ENCODE measurements around the gene TMEM169.
"Not testable (repeated sequence)": the region's sequence is repeated elsewhere in the genome, so short reads cannot be mapped to it uniquely, and the experiment has no call there.

The TMEM169 gene

GRCh38 chr2:216074380-216074779 is 7.3 kb upstream of the TMEM169 start:
- Histone ChIP-seq H3K36me3 (ENCODE audit: control insufficient read depth, insufficient read depth, low read length) (no peaks in the 10 kb centered on the region), H3K9me3 (ENCODE audit: control insufficient read depth, low read length) (no peaks in the 10 kb centered on the region), H3K4me1 (peaks cover 5% of the 10 kb centered on the region), H3K79me2 (no peaks in the 10 kb centered on the region), H3K27ac (no peak overlapping the region), H3K4me3 (ENCODE audit: low read depth, low read length) (no peak overlapping the region), H3K4me2 (ENCODE audit: low read length) (no peak overlapping the region), H3K9ac (no peak overlapping the region), H2AFZ (no peak overlapping the region), H3K27me3 (ENCODE audit: control insufficient read depth, insufficient read depth, low read length) (no peaks in the 10 kb centered on the region)
- TF ChIP-seq, protein P1, sequence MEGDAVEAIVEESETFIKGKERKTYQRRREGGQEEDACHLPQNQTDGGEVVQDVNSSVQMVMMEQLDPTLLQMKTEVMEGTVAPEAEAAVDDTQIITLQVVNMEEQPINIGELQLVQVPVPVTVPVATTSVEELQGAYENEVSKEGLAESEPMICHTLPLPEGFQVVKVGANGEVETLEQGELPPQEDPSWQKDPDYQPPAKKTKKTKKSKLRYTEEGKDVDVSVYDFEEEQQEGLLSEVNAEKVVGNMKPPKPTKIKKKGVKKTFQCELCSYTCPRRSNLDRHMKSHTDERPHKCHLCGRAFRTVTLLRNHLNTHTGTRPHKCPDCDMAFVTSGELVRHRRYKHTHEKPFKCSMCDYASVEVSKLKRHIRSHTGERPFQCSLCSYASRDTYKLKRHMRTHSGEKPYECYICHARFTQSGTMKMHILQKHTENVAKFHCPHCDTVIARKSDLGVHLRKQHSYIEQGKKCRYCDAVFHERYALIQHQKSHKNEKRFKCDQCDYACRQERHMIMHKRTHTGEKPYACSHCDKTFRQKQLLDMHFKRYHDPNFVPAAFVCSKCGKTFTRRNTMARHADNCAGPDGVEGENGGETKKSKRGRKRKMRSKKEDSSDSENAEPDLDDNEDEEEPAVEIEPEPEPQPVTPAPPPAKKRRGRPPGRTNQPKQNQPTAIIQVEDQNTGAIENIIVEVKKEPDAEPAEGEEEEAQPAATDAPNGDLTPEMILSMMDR (IDR thresholded peaks at IDR 0.05), result no peak

GRCh38 chr2:216074794-216075193 is 6.9 kb upstream of the TMEM169 start:
- no peaks in the 10 kb centered on the region for H3K36me3 ChIP-seq (ENCODE audit: control insufficient read depth, insufficient read depth, low read length)
- H3K9ac ChIP-seq, result no peak overlapping the region
- TF ChIP-seq, protein P1 (IDR thresholded peaks at IDR 0.05), result no peak
- H3K79me2 ChIP-seq, result no peaks in the 10 kb centered on the region
- no peak overlapping the region for H3K4me3 ChIP-seq (ENCODE audit: low read depth, low read length)
- no peak overlapping the region for H3K27ac ChIP-seq
- no peaks in the 10 kb centered on the region for H3K9me3 ChIP-seq (ENCODE audit: control insufficient read depth, low read length)
- no peaks in the 10 kb centered on the region for H3K27me3 ChIP-seq (ENCODE audit: control insufficient read depth, insufficient read depth, low read length)
- no peak overlapping the region for H3K4me2 ChIP-seq (ENCODE audit: low read length)
- H3K4me1 ChIP-seq, result peaks cover 5% of the 10 kb centered on the region
- H2AFZ ChIP-seq, result no peak overlapping the region

DNA sequence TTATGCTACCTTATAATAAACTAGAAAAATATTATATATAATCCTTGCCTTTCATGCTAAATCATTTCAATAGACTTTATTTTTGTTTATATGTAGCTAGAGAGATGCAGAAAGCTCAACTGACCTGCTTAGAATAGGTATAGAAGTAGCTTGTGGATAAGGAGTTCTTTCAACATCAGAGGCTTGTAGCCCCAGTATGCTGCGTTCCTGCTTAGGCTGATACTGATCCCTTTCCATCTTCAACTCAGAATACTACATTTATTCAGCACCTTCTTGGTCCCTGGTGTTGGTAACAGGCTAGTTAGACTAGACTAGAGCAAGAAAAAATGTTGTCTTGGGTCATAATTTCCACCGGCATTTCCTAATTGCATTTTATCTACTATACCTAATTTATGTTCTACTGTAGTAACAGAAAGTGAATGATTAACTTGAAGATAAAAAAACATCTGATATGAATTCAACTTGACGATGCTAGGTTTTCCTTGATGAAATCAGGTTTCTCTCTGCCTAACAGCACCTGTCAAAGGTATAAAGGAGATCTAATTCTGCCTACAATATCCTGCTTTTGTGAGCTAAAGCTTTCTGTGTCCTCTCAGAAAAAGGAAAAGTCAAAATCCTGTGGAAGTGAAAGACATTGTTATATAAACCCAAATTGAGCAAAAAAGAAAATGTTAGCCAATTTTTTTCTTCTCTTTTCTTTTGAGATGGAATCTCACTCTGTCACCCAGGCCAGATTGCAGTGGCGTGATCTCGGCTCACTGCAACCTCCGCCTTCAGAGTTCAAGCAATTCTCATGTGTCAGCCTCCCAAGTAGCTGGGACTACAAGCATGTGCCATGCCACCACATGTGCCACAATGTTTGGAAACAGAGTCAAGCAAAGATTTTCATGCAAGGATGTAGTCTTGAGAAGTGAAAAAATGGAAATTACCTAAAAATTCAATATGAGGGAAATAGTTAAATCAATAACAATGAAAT is 5.9 kb upstream of the TMEM169 start:
- H3K79me2 ChIP-seq, result peaks cover 3% of the 10 kb centered on the region
- H3K27ac ChIP-seq, result peak overlapping the region; percentile 33
- H2AFZ ChIP-seq, result peak overlapping the region; percentile 40
- peaks cover 5% of the 10 kb centered on the region for H3K4me1 ChIP-seq
- TF ChIP-seq, protein P1 (IDR thresholded peaks at IDR 0.05), result no peak
- no peak overlapping the region for H3K4me2 ChIP-seq (ENCODE audit: low read length)
- H3K9me3 ChIP-seq (ENCODE audit: control insufficient read depth, low read length), result no peaks in the 10 kb centered on the region
- H3K27me3 ChIP-seq (ENCODE audit: control insufficient read depth, insufficient read depth, low read length), result no peaks in the 10 kb centered on the region
- no peak overlapping the region for H3K9ac ChIP-seq
- H3K36me3 ChIP-seq (ENCODE audit: control insufficient read depth, insufficient read depth, low read length), result no peaks in the 10 kb centered on the region
- no peak overlapping the region for H3K4me3 ChIP-seq (ENCODE audit: low read depth, low read length)

DNA sequence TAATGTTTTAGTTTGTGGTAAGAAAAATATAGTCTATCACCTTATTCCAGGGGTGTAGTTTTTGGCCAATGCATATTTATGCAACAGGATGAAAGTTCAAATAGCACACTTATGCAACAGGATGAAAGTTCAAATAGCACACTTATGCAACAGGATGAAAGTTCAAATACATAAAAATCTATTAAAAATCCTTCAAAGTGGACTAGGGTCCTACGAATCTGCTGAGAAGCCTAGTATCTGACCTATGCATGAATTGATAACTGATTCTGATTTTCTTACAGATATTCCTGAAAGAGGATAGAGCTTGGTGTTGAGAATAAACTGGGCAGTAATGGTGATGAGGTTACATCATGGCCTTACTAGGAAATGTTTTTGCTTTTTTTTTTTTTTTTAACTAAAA is 2.9 kb upstream of the TMEM169 start:
- TF ChIP-seq, protein P1 (IDR thresholded peaks at IDR 0.05), result no peak
- H3K27ac ChIP-seq, result no peak overlapping the region

GRCh38 chr2:216080048-216080447 is 1.7 kb upstream of the TMEM169 start:
- H2AFZ ChIP-seq; H3K9me3 ChIP-seq (ENCODE audit: control insufficient read depth, low read length); H3K4me2 ChIP-seq (ENCODE audit: low read length); H3K27ac ChIP-seq; H3K9ac ChIP-seq; H3K36me3 ChIP-seq (ENCODE audit: control insufficient read depth, insufficient read depth, low read length); H3K27me3 ChIP-seq (ENCODE audit: control insufficient read depth, insufficient read depth, low read length); H3K79me2 ChIP-seq; H3K4me3 ChIP-seq (ENCODE audit: low read depth, low read length); H3K4me1 ChIP-seq: not testable (repeated sequence)

More for the DNA sequence above, 2.9 kb upstream of the TMEM169 start:
- Histone ChIP-seq H3K4me1 (peaks cover 5% of the 10 kb centered on the region), H3K36me3 (ENCODE audit: control insufficient read depth, insufficient read depth, low read length) (no peaks in the 10 kb centered on the region), H3K4me3 (ENCODE audit: low read depth, low read length) (no peak overlapping the region), H2AFZ (no peak overlapping the region), H3K9me3 (ENCODE audit: control insufficient read depth, low read length) (no peaks in the 10 kb centered on the region), H3K4me2 (ENCODE audit: low read length) (no peak overlapping the region), H3K79me2 (peaks cover 5% of the 10 kb centered on the region), H3K27me3 (ENCODE audit: control insufficient read depth, insufficient read depth, low read length) (no peaks in the 10 kb centered on the region), H3K9ac (no peak overlapping the region)
